ENCODE data around the gene DGKA.

GRCh38 chr12:55957106-55957859 is 26.3 kb downstream of the DGKA start:
- no peak for TF ChIP-seq YY1 (IDR thresholded peaks at IDR 0.05; ENCODE audit: insufficient read depth, insufficient read length)
- no peak for TF ChIP-seq ZNF274 (IDR thresholded peaks at IDR 0.05; ENCODE audit: low read depth, low read length)
- no peak for TF ChIP-seq SUZ12 (IDR thresholded peaks at IDR 0.05; ENCODE audit: extremely low read depth, insufficient read depth, insufficient read length)

Measured in NT2/D1 (cell line).